ENCODE results near the gene PARVA. TPM values are rescaled to one million over a fixed set of nuclear protein-coding genes. Genes with fewer than 3 reads are reported as not detected.

PARVA gene
- total and polyA plus RNA-seq, 2 donors (not counting 1 experiment from before 2014, with no cell fraction given), result 27.7 to 195 TPM

- Histone ChIP-seq H3K4me1 (ENCODE audit: control insufficient read depth, extremely low read depth, insufficient read depth, low read length) (peaks cover 4% of the 10 kb centered on the region), H3K79me2 (ENCODE audit: control insufficient read depth, insufficient read depth, low read length) (no peaks in the 10 kb centered on the region), H3K9me3 (ENCODE audit: control insufficient read depth, insufficient read depth, low read depth, low read length) (no peaks in the 10 kb centered on the region), H3K27me3 (ENCODE audit: control insufficient read depth, insufficient read depth, low read length) (no peaks in the 10 kb centered on the region), H3K27ac (ENCODE audit: insufficient read depth, low read length) (no peak overlapping the region), H3K9ac (ENCODE audit: insufficient read depth, low read length) (no peak overlapping the region), H3K4me3 (replicated peaks in 1 of 4; ENCODE audit: control extremely low read depth in 1 of 4, insufficient read depth in 1 of 4, low read depth in 3 of 4, low read length in 4 of 4) (no peak overlapping the region), H2AFZ (ENCODE audit: low read length) (no peak overlapping the region), H3K36me3 (ENCODE audit: control insufficient read depth, insufficient read depth, low read length) (peaks cover 5% of the 10 kb centered on the region), H4K20me1 (ENCODE audit: control insufficient read depth, extremely low read depth, insufficient read depth, low read length) (no peaks in the 10 kb centered on the region), H3K4me2 (ENCODE audit: extremely low read depth, insufficient read depth, low read length) (no peak overlapping the region)
- peak; percentile 32 to 45 for DNase-seq (ENCODE audit: low read depth in 2 of 2)
- TF ChIP-seq EZH2 (IDR thresholded peaks at IDR 0.05; ENCODE audit: low read length, missing control alignments) (no peak), CTCF (conservative IDR thresholded peaks at IDR 0.05 in 1 of 2, IDR thresholded peaks at IDR 0.05 in 1 of 2; ENCODE audit: low read depth in 1 of 2, low read length in 2 of 2) (no peak)
Measured at GRCh38 chr11:12496181-12497025, 119.0 kb downstream of the PARVA start.

DNA sequence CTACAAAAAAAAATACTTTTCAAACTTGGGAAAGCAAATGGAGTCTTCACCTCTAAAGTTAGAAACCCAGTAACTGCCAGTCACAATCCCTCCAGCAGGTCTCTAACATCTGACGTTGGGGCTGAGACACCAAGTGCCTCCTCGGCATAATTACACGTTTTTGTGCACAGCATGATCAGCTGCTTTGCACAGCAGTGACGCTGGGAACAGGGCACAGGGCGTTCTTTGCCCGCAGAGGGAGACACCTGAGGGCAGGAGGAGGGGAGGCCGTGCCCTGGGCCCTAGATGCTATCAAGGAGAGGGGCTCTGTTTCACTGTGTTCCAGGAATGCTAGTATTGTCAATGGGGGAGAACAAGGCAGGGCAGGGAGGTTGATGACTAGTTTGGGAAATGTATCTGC lies 120.1 kb downstream of the PARVA start:
- Histone ChIP-seq H3K4me1 (ENCODE audit: control insufficient read depth, extremely low read depth, insufficient read depth, low read length) (peaks cover 10% of the 10 kb centered on the region), H2AFZ (ENCODE audit: low read length) (no peak overlapping the region), H3K4me2 (ENCODE audit: extremely low read depth, insufficient read depth, low read length) (no peak overlapping the region), H3K27ac (ENCODE audit: insufficient read depth, low read length) (no peak overlapping the region), H3K27me3 (ENCODE audit: control insufficient read depth, insufficient read depth, low read length) (no peaks in the 10 kb centered on the region), H4K20me1 (ENCODE audit: control insufficient read depth, extremely low read depth, insufficient read depth, low read length) (no peaks in the 10 kb centered on the region), H3K9ac (ENCODE audit: insufficient read depth, low read length) (no peak overlapping the region), H3K4me3 (replicated peaks in 1 of 4; ENCODE audit: control extremely low read depth in 1 of 4, insufficient read depth in 1 of 4, low read depth in 3 of 4, low read length in 4 of 4) (no peak overlapping the region), H3K79me2 (ENCODE audit: control insufficient read depth, insufficient read depth, low read length) (no peaks in the 10 kb centered on the region), H3K36me3 (ENCODE audit: control insufficient read depth, insufficient read depth, low read length) (peaks cover 5% of the 10 kb centered on the region), H3K9me3 (ENCODE audit: control insufficient read depth, insufficient read depth, low read depth, low read length) (no peaks in the 10 kb centered on the region)
- TF ChIP-seq EZH2 (IDR thresholded peaks at IDR 0.05; ENCODE audit: low read length, missing control alignments), result no peak
- TF ChIP-seq CTCF (conservative IDR thresholded peaks at IDR 0.05 in 1 of 2, IDR thresholded peaks at IDR 0.05 in 1 of 2; ENCODE audit: low read depth in 1 of 2, low read length in 2 of 2), result no peak
- no peak for DNase-seq (ENCODE audit: low read depth in 2 of 2)

DNA sequence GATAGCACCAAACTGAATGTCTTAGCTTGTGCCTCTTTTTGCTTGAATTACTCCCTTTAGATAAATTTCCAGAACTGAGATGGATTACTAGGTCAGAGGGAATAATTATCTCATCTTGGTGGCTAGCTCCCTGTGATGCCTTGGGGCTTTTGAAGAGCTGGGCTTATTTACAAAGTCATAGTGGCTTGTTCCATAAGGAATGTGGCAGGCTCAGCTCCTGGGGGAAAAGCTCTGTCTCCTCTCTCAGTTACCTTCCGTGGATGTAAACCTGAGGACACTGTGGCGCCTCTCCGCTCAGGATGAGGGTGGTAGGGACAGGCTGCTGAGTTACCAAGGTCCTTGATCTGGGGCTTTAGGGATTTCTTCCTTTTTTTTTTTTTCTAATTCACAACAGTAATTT lies 121.7 kb downstream of the PARVA start:
- no peak overlapping the region for H3K27ac ChIP-seq (ENCODE audit: insufficient read depth, low read length)
- no peak overlapping the region for H2AFZ ChIP-seq (ENCODE audit: low read length)
- H3K4me1 ChIP-seq (ENCODE audit: control insufficient read depth, extremely low read depth, insufficient read depth, low read length), result peaks cover 16% of the 10 kb centered on the region
- H3K9ac ChIP-seq (ENCODE audit: insufficient read depth, low read length), result no peak overlapping the region
- peaks cover 5% of the 10 kb centered on the region for H3K36me3 ChIP-seq (ENCODE audit: control insufficient read depth, insufficient read depth, low read length)
- no peak for DNase-seq (ENCODE audit: low read depth in 2 of 2)
- H3K4me2 ChIP-seq (ENCODE audit: extremely low read depth, insufficient read depth, low read length), result no peak overlapping the region
- H4K20me1 ChIP-seq (ENCODE audit: control insufficient read depth, extremely low read depth, insufficient read depth, low read length), result no peaks in the 10 kb centered on the region
- no peaks in the 10 kb centered on the region for H3K79me2 ChIP-seq (ENCODE audit: control insufficient read depth, insufficient read depth, low read length)
- no peaks in the 10 kb centered on the region for H3K9me3 ChIP-seq (ENCODE audit: control insufficient read depth, insufficient read depth, low read depth, low read length)
- H3K4me3 ChIP-seq (replicated peaks in 1 of 4; ENCODE audit: control extremely low read depth in 1 of 4, insufficient read depth in 1 of 4, low read depth in 3 of 4, low read length in 4 of 4), result no peak overlapping the region
- TF ChIP-seq EZH2 (IDR thresholded peaks at IDR 0.05; ENCODE audit: low read length, missing control alignments), result no peak
- no peak for TF ChIP-seq CTCF (conservative IDR thresholded peaks at IDR 0.05 in 1 of 2, IDR thresholded peaks at IDR 0.05 in 1 of 2; ENCODE audit: low read depth in 1 of 2, low read length in 2 of 2)
- no peaks in the 10 kb centered on the region for H3K27me3 ChIP-seq (ENCODE audit: control insufficient read depth, insufficient read depth, low read length)
